Neural cell (in vitro differentiated cells): Measurements from ENCODE around the gene FAM98C. TPM values are rescaled to one million over a fixed set of nuclear protein-coding genes. Genes with fewer than 3 reads are reported as not detected.
"Not testable (repeated sequence)": the region's sequence is repeated elsewhere in the genome, so short reads cannot be mapped to it uniquely, and the experiment has no call there.

ENCODE experiments used
- H2AFZ ChIP-seq: fragments of 200-600, 300-800 bp; sonication (generic), shearing (Covaris generic); 2 replicates; pipeline ENCODE4 v1.6.0; 2014; ENCODE audit warnings: low read depth, mild to moderate bottlenecking, antibody characterized with exemption, low read length, moderate library complexity
- H3F3A ChIP-seq: fragments of 200-600 bp; shearing (Covaris generic); 2 replicates; pipeline ENCODE4 v1.6.1; 2016; ENCODE audit warnings: mild to moderate bottlenecking, moderate library complexity, mixed read lengths, antibody characterized with exemption, low read length; ENCODE audit not compliant: insufficient read depth, poor library complexity, severe bottlenecking
- H3K27ac ChIP-seq: fragments of 200-600, 300-800 bp; sonication (generic), shearing (Covaris generic); 2 replicates; pipeline ENCODE4 v1.5.1; 2014; ENCODE audit warnings: mild to moderate bottlenecking, low read length, moderate library complexity
- H3K27me3 ChIP-seq: fragments of 300-800, 200-600 bp; sonication (generic), shearing (Covaris generic); 2 replicates; pipeline ENCODE4 v1.6.0; 2014; ENCODE audit warnings: mild to moderate bottlenecking, low read depth, low read length, moderate library complexity; ENCODE audit not compliant: insufficient read depth
- H3K36me3 ChIP-seq: fragments of 300-800, 200-600 bp; sonication (generic), shearing (Covaris generic); 2 replicates; pipeline ENCODE4 v1.5.1; 2014; ENCODE audit warnings: mild to moderate bottlenecking, antibody characterized with exemption, low read length, moderate library complexity; ENCODE audit not compliant: insufficient read depth
- H3K4me2 ChIP-seq: fragments of 300-800, 200-600 bp; sonication (generic), shearing (Covaris generic); 2 replicates; pipeline ENCODE4 v1.6.0; 2014; ENCODE audit warnings: mild to moderate bottlenecking, low read length
- H3K4me3 ChIP-seq: fragments of 300-800, 200-600 bp; sonication (generic), shearing (Covaris generic); 2 replicates; pipeline ENCODE4 v1.5.1; 2014; ENCODE audit warnings: mild to moderate bottlenecking, low read length, moderate library complexity
- H3K79me2 ChIP-seq: fragments of 200-600 bp; shearing (Covaris generic); replicated peaks from 2 replicates; pipeline ENCODE4 v1.6.0; 2014; ENCODE audit warnings: mild to moderate bottlenecking, low read length, moderate library complexity; ENCODE audit not compliant: insufficient read depth
- H3K9ac ChIP-seq: fragments of 300-800, 200-600 bp; sonication (generic), shearing (Covaris generic); 2 replicates; pipeline ENCODE4 v1.6.1; 2016; ENCODE audit warnings: mild to moderate bottlenecking, low read length, mixed read lengths
- H3K9me2 ChIP-seq: fragments of 200-600 bp; shearing (Covaris generic); 2 replicates; pipeline ENCODE4 v1.6.1; 2016; ENCODE audit warnings: mild to moderate bottlenecking, low read length, mixed read lengths; ENCODE audit not compliant: insufficient read depth
- H3K9me3 ChIP-seq: fragments of 200-600, 300-800 bp; sonication (generic), shearing (Covaris generic); 2 replicates; pipeline ENCODE4 v1.6.1; 2016; ENCODE audit warnings: mild to moderate bottlenecking, mixed run types, low read length, moderate library complexity, mixed read lengths
- H4K20me1 ChIP-seq: fragments of 200-600 bp; shearing (Covaris generic); 2 replicates; pipeline ENCODE4 v1.6.1; 2016; ENCODE audit warnings: mild to moderate bottlenecking, mixed run types; ENCODE audit not compliant: insufficient read depth
- EP300 ChIP-seq: fragments of 450-650 bp; conservative IDR thresholded peaks from 2 replicates; pipeline ENCODE4 v1.6.1; 2014; ENCODE audit warnings: antibody characterized with exemption, mild to moderate bottlenecking, moderate library complexity; ENCODE audit not compliant: poor library complexity, severe bottlenecking
- EZH2 ChIP-seq: fragments of 200-600, 300-800 bp; shearing (Covaris generic), sonication (generic); IDR thresholded peaks from 2 replicates; pipeline ENCODE4 v1.6.1; 2014; ENCODE audit warnings: antibody characterized with exemption, low read length, borderline replicate concordance, mild to moderate bottlenecking; ENCODE audit not compliant: insufficient read depth, poor library complexity, severe bottlenecking
- MXI1 ChIP-seq: fragments of 450-650 bp; conservative IDR thresholded peaks from 2 replicates; pipeline ENCODE4 v1.6.1; 2014; ENCODE audit warnings: antibody characterized with exemption, mild to moderate bottlenecking; ENCODE audit not compliant: poor library complexity, severe bottlenecking
- POLR2AphosphoS5 ChIP-seq: IDR thresholded peaks from 2 replicates; pipeline ENCODE4 v1.6.1; 2012
- RAD21 ChIP-seq: fragments of 450-650 bp; conservative IDR thresholded peaks from 2 replicates; pipeline ENCODE4 v1.6.1; 2014; ENCODE audit warnings: antibody characterized with exemption, mild to moderate bottlenecking, moderate library complexity
- SMC3 ChIP-seq: fragments of 450-650 bp; conservative IDR thresholded peaks from 2 replicates; pipeline ENCODE4 v1.6.1; 2014; ENCODE audit warnings: antibody characterized with exemption, mild to moderate bottlenecking, moderate library complexity; ENCODE audit not compliant: poor library complexity
- TAF1 ChIP-seq: IDR thresholded peaks from 2 replicates; pipeline ENCODE4 v1.6.1; 2012; ENCODE audit warnings: low read depth
- polyA plus RNA-seq: library from polyadenylated mRNA; depleted of rRNA; stranded (reverse); fragments of >200 nt; gene quantifications from 2 replicates; pipeline ENCODE4 v1.2.3, GENCODE V29; 2014
- TF ChIP-seq, protein P1 (sequence below): fragments of 450-650 bp; IDR thresholded peaks from 2 replicates; pipeline ENCODE4 v1.5.1; 2014; ENCODE audit warnings: antibody characterized with exemption, mild to moderate bottlenecking, moderate library complexity; ENCODE audit not compliant: poor library complexity, severe bottlenecking
- TF ChIP-seq, protein P2 (sequence below): IDR thresholded peaks from 2 replicates; pipeline ENCODE4 v1.6.1; 2012; ENCODE audit warnings: borderline replicate concordance

Gene FAM98C
- polyA plus RNA-seq, 1 donor from 2014 or later, result 79.3 TPM

DNA sequence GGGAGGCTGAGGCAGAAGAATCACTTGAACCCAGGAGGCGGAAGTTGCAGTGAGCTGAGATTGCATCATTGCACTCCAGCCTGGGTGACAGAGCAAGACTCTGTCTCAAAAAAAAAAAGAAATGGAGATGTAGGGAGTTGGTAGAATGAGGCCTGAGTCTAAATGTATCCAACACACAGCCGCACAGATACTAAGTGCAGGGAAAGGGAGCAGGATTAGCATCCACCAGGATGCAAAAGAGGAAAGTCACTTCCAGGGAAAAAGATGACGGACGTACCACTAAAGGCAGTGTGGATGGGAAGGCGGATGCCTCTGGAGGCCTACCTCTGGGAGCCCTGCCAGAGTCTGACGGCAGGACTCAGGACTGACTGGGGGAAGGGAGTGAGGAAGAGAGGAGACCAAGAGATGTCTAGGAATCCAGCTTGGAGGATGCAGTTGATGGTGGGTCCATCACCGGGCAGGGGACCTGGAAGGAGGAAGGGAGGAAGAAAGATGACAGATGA, 6.8 kb downstream of the FAM98C start:
- Histone ChIP-seq H3K9me3 (no peaks in the 10 kb centered on the region), H3K4me3 (no peak overlapping the region), H3K27me3 (no peaks in the 10 kb centered on the region), H4K20me1 (no peaks in the 10 kb centered on the region), H3K27ac (no peak overlapping the region), H3K36me3 (no peaks in the 10 kb centered on the region), H3K9me2 (no peaks in the 10 kb centered on the region), H3F3A (no peaks in the 10 kb centered on the region), H3K79me2 (no peaks in the 10 kb centered on the region), H3K9ac (no peak overlapping the region), H3K4me2 (no peak overlapping the region), H2AFZ (no peak overlapping the region)
- TF ChIP-seq POLR2AphosphoS5 (no peak), RAD21 (no peak), EZH2 (no peak), MXI1 (no peak), SMC3 (no peak), TAF1 (no peak), EP300 (no peak)
- TF ChIP-seq, protein P1, sequence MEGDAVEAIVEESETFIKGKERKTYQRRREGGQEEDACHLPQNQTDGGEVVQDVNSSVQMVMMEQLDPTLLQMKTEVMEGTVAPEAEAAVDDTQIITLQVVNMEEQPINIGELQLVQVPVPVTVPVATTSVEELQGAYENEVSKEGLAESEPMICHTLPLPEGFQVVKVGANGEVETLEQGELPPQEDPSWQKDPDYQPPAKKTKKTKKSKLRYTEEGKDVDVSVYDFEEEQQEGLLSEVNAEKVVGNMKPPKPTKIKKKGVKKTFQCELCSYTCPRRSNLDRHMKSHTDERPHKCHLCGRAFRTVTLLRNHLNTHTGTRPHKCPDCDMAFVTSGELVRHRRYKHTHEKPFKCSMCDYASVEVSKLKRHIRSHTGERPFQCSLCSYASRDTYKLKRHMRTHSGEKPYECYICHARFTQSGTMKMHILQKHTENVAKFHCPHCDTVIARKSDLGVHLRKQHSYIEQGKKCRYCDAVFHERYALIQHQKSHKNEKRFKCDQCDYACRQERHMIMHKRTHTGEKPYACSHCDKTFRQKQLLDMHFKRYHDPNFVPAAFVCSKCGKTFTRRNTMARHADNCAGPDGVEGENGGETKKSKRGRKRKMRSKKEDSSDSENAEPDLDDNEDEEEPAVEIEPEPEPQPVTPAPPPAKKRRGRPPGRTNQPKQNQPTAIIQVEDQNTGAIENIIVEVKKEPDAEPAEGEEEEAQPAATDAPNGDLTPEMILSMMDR, result no peak
- TF ChIP-seq, protein P2, sequence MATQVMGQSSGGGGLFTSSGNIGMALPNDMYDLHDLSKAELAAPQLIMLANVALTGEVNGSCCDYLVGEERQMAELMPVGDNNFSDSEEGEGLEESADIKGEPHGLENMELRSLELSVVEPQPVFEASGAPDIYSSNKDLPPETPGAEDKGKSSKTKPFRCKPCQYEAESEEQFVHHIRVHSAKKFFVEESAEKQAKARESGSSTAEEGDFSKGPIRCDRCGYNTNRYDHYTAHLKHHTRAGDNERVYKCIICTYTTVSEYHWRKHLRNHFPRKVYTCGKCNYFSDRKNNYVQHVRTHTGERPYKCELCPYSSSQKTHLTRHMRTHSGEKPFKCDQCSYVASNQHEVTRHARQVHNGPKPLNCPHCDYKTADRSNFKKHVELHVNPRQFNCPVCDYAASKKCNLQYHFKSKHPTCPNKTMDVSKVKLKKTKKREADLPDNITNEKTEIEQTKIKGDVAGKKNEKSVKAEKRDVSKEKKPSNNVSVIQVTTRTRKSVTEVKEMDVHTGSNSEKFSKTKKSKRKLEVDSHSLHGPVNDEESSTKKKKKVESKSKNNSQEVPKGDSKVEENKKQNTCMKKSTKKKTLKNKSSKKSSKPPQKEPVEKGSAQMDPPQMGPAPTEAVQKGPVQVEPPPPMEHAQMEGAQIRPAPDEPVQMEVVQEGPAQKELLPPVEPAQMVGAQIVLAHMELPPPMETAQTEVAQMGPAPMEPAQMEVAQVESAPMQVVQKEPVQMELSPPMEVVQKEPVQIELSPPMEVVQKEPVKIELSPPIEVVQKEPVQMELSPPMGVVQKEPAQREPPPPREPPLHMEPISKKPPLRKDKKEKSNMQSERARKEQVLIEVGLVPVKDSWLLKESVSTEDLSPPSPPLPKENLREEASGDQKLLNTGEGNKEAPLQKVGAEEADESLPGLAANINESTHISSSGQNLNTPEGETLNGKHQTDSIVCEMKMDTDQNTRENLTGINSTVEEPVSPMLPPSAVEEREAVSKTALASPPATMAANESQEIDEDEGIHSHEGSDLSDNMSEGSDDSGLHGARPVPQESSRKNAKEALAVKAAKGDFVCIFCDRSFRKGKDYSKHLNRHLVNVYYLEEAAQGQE, result no peak

DNA sequence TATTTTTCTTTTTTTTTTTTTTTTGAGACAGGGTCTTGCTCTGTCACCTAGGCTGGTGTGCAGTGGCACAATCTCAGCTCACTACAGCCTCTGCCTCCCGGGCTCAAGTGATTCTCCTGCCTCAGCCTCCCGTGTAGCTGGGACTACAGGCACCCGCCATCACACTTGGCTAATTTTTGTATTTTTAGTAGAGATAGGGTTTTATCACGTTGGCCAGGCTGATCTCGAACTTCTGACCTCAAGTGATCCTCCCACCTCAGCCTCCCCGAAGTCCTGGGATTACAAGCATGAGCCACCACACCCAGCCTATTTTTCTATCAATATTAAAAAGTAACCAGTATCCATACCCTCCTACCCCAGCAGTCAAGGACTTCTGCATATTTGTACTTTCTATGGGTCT, 7.5 kb downstream of the FAM98C start:
- not testable (repeated sequence) for H3K9ac ChIP-seq, H3K27ac ChIP-seq, H4K20me1 ChIP-seq, H3F3A ChIP-seq, H3K36me3 ChIP-seq, H3K9me3 ChIP-seq, H3K27me3 ChIP-seq, H2AFZ ChIP-seq, H3K79me2 ChIP-seq, H3K9me2 ChIP-seq, H3K4me3 ChIP-seq, H3K4me2 ChIP-seq
